Stimulated activated naive CD8-positive, alpha-beta T cell treated with anti-CD3 and anti-CD28 coated beads, Interleukin-15, Interleukin-2, amounts not matched to agents 100 ng/mL and 50 ng/mL, for 24 hours (primary cell): ENCODE data around the gene ARPC1B.
A peak's percentile ranks its signal among the peaks of the same experiment; 100 is the strongest.

Source experiments
- H3K27ac Mint-ChIP-seq: one replicate; pipeline ENCODE4 v1.8.0; 2021; ENCODE audit warnings: mild to moderate bottlenecking, mixed read lengths
- H3K27me3 Mint-ChIP-seq: one replicate; pipeline ENCODE4 v1.8.0; 2021; ENCODE audit warnings: mixed read lengths
- H3K36me3 Mint-ChIP-seq: one replicate; pipeline ENCODE4 v1.8.0; 2021; ENCODE audit warnings: low read depth, mixed read lengths
- H3K4me1 Mint-ChIP-seq: one replicate; pipeline ENCODE4 v1.8.0; 2021; ENCODE audit warnings: low read depth, mixed read lengths
- H3K4me3 Mint-ChIP-seq: one replicate; pipeline ENCODE4 v1.8.0; 2021; ENCODE audit warnings: mild to moderate bottlenecking, mixed read lengths
- H3K9me3 Mint-ChIP-seq: one replicate; pipeline ENCODE4 v1.8.0; 2021; ENCODE audit warnings: mixed read lengths

ARPC1B gene

GRCh38 chr7:99393355-99394187, 19.0 kb downstream of the ARPC1B start:
- no peaks in the 10 kb centered on the region for H3K9me3 Mint-ChIP-seq
- H3K27me3 Mint-ChIP-seq: no peaks in the 10 kb centered on the region
- peaks cover 57% of the 10 kb centered on the region for H3K36me3 Mint-ChIP-seq
- peak overlapping the region; percentile 62 for H3K4me3 Mint-ChIP-seq
- H3K4me1 Mint-ChIP-seq: peaks cover 25% of the 10 kb centered on the region
- peak overlapping the region; percentile 83 for H3K27ac Mint-ChIP-seq

DNA sequence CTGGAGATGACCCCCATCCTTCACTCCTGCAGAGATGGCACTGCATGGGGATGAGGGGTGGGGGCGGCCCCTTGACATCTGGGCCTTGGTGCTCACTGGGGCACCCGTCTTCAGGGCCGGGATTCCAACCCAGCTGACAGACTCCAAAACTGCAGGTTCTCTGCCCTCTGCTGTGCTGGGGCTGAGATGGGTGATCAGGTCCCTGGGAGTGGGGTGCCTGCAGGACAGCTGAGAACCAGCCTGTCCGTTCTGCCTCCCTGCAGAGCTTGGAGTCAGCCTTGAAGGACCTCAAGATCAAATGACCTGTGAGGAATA, 19.6 kb downstream of the ARPC1B start:
- Mint-ChIP-seq H3K27me3 (no peaks in the 10 kb centered on the region), H3K4me3 (peak overlapping the region; percentile 49), H3K4me1 (peaks cover 25% of the 10 kb centered on the region), H3K36me3 (peaks cover 62% of the 10 kb centered on the region), H3K9me3 (no peaks in the 10 kb centered on the region), H3K27ac (no peak overlapping the region)

GRCh38 chr7:99395616-99396327, 21.2 kb downstream of the ARPC1B start:
- Mint-ChIP-seq H3K4me3 (no peak overlapping the region), H3K27me3 (no peaks in the 10 kb centered on the region), H3K27ac (no peak overlapping the region), H3K9me3 (no peaks in the 10 kb centered on the region), H3K36me3 (peaks cover 68% of the 10 kb centered on the region), H3K4me1 (peaks cover 25% of the 10 kb centered on the region)

DNA sequence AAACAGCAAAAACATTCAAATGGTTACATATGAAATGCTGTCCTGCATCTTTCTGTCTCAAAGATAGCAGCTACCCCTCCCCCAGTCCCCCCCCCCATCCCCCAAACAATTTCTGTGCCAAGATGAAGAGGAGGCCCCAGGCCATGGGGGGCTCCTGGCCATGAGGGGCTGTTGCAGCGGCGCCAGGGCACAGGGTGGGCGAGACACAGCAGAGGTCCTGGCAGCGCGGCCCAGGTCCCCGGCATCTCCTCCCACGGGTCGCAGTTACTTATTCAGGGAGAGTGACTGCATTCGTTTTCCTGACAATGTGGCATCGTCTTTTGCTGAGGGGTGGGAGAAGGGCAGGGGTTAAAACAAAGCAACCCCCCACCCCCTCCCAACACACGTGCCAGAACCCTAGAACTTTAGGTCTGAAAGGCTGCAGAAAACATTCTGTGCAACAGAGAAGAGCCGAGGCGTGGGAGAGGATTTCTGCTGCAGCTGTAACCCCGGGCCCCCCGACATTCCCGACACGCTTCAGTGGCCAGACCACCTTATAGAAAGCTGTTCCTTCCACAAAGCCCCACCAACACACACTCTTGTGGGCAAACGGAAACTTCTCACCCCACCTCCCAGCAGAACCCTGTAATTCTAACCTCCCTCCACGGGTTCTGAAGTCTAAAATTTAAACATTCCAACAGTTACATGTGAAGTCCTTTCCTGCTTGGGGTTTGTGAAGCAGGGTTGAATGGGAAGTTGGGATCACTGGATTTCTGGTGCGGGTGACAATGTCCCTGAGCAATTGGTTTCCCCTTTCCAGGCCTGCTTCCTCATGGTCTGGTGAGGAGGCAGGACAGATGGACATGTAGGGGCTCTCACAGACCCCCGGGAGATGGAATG, 22.1 kb downstream of the ARPC1B start:
- Mint-ChIP-seq H3K27me3 (no peaks in the 10 kb centered on the region), H3K9me3 (no peaks in the 10 kb centered on the region), H3K4me1 (peaks cover 28% of the 10 kb centered on the region), H3K4me3 (no peak overlapping the region), H3K27ac (peak overlapping the region; percentile 29), H3K36me3 (peaks cover 70% of the 10 kb centered on the region)

DNA sequence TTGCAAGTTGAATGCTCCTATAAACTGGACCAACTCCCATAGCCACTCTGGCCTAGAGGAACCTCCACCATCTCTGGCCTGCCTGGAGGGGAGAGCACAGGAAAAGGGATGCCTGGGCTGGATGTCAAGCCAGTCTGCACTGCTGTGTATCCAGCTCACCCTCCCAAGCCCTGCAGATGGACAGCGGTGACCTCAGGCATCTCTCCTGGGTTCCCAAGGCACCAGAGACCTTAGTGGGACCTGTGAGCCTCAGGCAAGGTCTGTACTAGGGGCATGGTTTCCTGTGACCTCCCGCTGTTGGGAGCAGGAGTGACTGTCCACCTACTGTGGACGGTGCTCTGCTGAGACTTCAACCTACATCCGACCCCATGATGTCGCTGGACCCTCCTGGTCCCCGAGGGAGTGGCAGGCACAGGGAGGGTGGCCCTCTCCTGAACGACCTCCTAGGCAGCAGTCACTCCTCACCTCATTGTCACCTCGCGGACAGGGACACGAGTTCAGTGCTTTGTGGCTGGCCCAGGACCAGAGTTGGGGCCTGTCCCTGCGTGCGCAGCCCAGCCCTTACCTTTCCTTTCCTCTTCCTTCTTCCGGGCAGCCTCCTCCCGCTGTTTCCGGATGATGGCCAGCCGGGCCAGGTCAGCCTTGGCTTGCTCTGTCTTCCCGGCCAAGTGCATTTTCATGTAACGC, 22.9 kb downstream of the ARPC1B start:
- peak overlapping the region; percentile 25 for H3K4me3 Mint-ChIP-seq
- no peaks in the 10 kb centered on the region for H3K9me3 Mint-ChIP-seq
- peaks cover 71% of the 10 kb centered on the region for H3K36me3 Mint-ChIP-seq

DNA sequence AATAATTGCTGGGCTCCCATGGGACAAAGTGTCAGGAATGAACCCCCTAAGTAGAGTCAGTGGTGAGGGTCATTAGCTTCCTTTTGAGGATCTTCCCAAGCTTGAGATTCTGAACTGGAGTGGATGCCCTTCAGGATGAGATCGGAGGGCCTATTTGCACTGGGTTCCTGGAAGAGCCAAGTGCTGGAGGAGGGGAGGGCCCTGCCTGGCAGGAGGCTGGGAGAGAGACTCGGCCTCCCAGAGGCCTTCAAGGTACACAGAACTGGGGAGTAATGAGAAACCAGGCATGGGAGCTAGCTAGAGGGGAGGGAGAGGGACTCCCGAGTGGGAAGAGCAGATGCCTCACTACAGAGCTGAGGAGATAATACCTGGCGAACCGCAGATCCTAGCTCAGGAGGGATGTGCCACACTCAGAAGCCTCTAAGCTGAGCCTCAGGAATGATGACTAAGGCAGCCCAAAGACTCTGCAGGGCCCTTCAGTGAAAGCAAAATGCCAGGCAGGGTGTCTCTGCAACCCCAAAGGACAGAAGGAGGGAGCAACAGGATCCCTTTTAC, 24.4 kb downstream of the ARPC1B start:
- H3K9me3 Mint-ChIP-seq: no peaks in the 10 kb centered on the region
- H3K27ac Mint-ChIP-seq: peak overlapping the region; percentile 81
- no peaks in the 10 kb centered on the region for H3K27me3 Mint-ChIP-seq
- H3K4me1 Mint-ChIP-seq: peaks cover 15% of the 10 kb centered on the region
- H3K4me3 Mint-ChIP-seq: no peak overlapping the region
- H3K36me3 Mint-ChIP-seq: peaks cover 74% of the 10 kb centered on the region

More for the DNA sequence above, 22.9 kb downstream of the ARPC1B start:
- H3K4me1 Mint-ChIP-seq: peaks cover 23% of the 10 kb centered on the region
- no peaks in the 10 kb centered on the region for H3K27me3 Mint-ChIP-seq
- H3K27ac Mint-ChIP-seq: peak overlapping the region; percentile 81

GRCh38 chr7:99399597-99399996, 25.1 kb downstream of the ARPC1B start:
- peaks cover 19% of the 10 kb centered on the region for H3K4me1 Mint-ChIP-seq
- H3K4me3 Mint-ChIP-seq: no peak overlapping the region
- H3K36me3 Mint-ChIP-seq: peaks cover 74% of the 10 kb centered on the region
- no peaks in the 10 kb centered on the region for H3K27me3 Mint-ChIP-seq
- peak overlapping the region; percentile 57 for H3K27ac Mint-ChIP-seq
- H3K9me3 Mint-ChIP-seq: no peaks in the 10 kb centered on the region

DNA sequence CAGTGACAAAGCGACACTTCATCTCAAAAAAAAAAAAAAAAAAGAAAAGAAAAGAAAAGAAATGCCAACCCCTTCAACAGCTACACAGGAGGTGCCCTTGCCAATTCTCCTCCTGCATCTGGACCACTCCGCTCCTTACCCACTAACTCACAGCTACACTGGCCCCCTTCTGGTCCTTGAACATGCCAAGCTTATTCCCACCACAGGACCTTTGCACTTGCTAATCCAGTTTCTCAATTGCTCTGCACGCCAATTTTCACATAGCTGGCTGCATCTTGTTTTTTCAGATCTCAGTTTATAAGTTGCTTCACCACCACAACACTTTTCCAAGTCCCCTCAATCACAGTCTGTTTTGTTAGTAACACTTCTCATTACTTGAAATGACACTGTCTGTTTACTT, 28.3 kb downstream of the ARPC1B start:
- Mint-ChIP-seq H3K27ac (no peak overlapping the region), H3K27me3 (no peaks in the 10 kb centered on the region), H3K9me3 (no peaks in the 10 kb centered on the region), H3K36me3 (peaks cover 56% of the 10 kb centered on the region), H3K4me3 (no peak overlapping the region), H3K4me1 (peaks cover 34% of the 10 kb centered on the region)

DNA sequence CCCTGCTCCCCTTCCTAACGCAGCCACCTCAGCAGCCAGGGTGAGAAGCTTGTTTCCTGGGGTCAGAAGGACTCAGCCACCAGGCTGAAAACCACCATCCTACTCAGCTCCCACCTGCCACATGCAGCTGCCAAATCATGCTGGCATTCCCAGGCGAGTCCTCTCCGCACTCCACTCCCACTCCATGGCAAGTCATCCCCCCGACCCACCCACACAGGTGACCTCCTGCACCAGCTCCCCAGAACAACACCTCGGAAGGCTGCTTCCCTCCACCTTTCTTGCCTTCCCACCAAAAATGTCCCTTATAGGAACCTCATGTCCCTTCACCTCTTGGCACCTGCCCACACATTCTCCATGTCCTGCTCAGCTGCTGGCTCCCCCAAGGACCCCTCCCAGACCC, 29.2 kb downstream of the ARPC1B start:
- Mint-ChIP-seq H3K4me1 (peaks cover 33% of the 10 kb centered on the region), H3K27me3 (no peaks in the 10 kb centered on the region), H3K27ac (peak overlapping the region; percentile 45), H3K4me3 (no peak overlapping the region), H3K9me3 (no peaks in the 10 kb centered on the region), H3K36me3 (peaks cover 49% of the 10 kb centered on the region)

- Mint-ChIP-seq H3K27ac (peak overlapping the region; percentile 45), H3K36me3 (peaks cover 46% of the 10 kb centered on the region)
These were observed 29.9 kb downstream of the ARPC1B start for GRCh38 chr7:99404235-99404976.

GRCh38 chr7:99404977-99405320, 30.4 kb downstream of the ARPC1B start:
- Mint-ChIP-seq H3K4me3 (no peak overlapping the region), H3K4me1 (peaks cover 37% of the 10 kb centered on the region), H3K27me3 (no peaks in the 10 kb centered on the region), H3K9me3 (no peaks in the 10 kb centered on the region), H3K36me3 (peaks cover 46% of the 10 kb centered on the region), H3K27ac (no peak overlapping the region)

More at GRCh38 chr7:99404235-99404976, 29.9 kb downstream of the ARPC1B start:
- Mint-ChIP-seq H3K9me3 (no peaks in the 10 kb centered on the region), H3K4me1 (peaks cover 33% of the 10 kb centered on the region), H3K27me3 (no peaks in the 10 kb centered on the region), H3K4me3 (no peak overlapping the region)

GRCh38 chr7:99406557-99406956, 32.0 kb downstream of the ARPC1B start:
- H3K9me3 Mint-ChIP-seq: no peaks in the 10 kb centered on the region

DNA sequence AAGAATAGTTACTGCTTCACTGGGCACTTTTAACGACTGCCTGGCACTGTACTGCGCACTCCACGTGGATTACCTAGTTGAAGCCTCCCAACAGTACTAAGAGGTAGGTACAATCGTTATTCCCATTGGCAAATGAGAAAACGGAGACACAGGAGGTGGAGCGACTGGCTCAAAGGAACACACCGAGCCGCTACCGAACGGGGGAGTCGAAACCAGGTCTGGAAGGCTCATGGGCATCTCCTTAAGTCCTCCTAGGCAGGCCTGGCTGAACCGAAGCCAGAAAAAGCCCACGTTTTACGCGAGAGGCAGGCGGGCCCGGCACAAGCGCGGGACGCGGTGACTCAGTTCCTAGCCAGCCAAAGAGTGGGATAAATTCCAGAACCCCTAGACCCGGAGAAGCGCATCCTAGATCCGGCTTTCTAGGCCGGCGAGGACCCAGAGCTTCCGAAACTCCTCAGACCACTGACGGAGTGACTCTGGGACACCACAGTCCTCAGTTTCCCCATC, 33.4 kb downstream of the ARPC1B start:
- Mint-ChIP-seq H3K9me3 (no peaks in the 10 kb centered on the region), H3K4me3 (peak overlapping the region; percentile 93), H3K36me3 (peaks cover 50% of the 10 kb centered on the region), H3K4me1 (peaks cover 48% of the 10 kb centered on the region), H3K27ac (peak overlapping the region; percentile 94), H3K27me3 (no peaks in the 10 kb centered on the region)

More at GRCh38 chr7:99406557-99406956, 32.0 kb downstream of the ARPC1B start:
- peak overlapping the region; percentile 94 for H3K27ac Mint-ChIP-seq
- H3K36me3 Mint-ChIP-seq: peaks cover 45% of the 10 kb centered on the region
- no peaks in the 10 kb centered on the region for H3K27me3 Mint-ChIP-seq
- peaks cover 46% of the 10 kb centered on the region for H3K4me1 Mint-ChIP-seq
- H3K4me3 Mint-ChIP-seq: peak overlapping the region; percentile 93
